HPDE6-E6E7 (cell line): ENCODE results near the gene ZNF507.
"Not testable (repeated sequence)": the region's sequence is repeated elsewhere in the genome, so short reads cannot be mapped to it uniquely, and the experiment has no call there.

ENCODE experiments used
- DNase-seq: peaks from one replicate; pipeline ENCODE4 v3.0.0; 2011; ENCODE audit warnings: missing footprints; ENCODE audit errors: extremely low spot score

ZNF507 gene

DNA sequence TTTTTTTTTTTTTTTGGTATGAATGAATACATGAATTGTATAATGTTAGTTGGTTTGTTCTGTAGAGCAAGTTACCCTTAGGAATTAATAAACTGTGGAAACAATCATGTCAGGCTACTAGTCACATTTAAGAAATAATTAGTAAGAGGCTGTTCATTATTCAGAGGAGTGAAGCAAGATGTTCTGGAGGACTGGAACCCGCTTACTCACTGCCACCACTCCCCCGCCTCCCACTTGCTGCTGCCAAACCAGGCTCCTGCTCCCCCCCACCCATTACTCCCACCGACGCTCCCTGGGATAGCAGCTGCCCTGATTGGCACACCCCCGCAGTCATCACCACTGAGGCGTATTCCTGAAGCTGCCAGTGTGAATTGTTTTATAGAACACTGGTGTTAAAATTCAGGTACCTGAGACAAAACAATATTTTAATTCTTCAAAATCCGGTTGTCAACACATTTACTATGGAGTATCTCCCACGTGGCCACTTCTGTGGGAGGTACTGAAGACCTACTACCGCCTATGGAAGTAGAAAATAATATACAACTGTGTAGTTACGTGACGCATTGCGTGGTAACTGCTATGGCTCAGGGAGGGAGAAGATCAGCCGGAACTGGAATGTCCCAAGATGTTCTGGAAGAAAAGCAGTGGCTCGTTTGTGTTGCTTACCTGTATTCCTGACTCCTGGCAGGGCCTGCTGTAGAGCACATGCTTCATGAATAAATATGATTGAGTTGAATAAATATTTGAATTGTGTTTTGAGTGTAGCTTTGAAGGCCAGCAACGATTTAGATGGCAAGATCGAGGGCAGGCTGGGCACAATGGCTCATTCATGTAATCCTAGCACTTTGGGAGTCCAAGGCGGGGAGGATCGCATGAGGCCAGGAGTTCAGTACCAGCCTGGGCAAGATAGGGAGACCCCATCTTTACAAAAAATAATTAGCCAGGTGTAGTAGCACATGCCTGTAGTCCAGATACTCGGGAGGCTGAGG, 61.9 kb downstream of the ZNF507 start:
- DNase-seq: no peak

DNA sequence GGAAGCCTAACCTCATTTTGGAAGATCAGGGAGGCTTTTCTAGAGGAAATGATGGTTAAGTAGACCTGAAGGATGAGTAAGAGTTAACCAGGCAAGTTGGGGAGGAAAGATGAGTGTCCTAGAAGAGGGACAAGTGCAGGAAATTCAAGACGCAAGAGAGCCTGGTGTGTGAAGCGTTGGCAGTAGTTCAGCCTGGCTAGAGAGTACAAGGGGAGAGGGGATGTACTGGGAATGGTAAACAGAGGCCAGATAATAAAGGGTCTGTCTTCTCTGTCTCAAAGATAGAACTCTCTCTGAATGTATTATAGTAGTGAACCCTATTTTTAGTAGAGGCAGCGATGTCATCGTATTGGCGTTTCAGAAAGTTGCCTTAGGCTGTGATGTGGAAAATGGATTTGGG, 69.8 kb downstream of the ZNF507 start:
- DNase-seq: no peak

DNA sequence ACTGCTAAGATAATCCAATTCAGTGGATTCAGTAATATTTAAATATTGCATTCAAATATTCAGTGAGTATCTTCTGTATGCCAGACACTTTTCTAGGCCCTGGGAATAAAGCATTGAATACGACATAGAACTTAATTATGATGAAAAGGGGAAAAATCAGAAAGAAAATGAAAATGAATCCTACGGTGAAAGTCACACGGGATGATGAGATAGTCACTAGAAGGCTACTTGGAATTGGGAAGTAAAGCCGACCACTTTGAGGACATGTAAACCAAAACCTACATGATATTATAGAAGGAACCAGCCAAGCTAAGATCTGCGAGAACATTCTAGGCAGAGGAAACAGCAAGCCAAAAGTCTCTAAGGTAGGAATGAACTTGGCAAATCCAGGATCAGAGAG, 70.3 kb downstream of the ZNF507 start:
- DNase-seq: no peak

GRCh38 chr19:32416749-32417456, 71.5 kb downstream of the ZNF507 start:
- no peak for DNase-seq

GRCh38 chr19:32418155-32418554, 72.7 kb downstream of the ZNF507 start:
- no peak for DNase-seq

GRCh38 chr19:32421589-32422361, 76.4 kb downstream of the ZNF507 start:
- no peak for DNase-seq

GRCh38 chr19:32422435-32422834, 77.0 kb downstream of the ZNF507 start:
- DNase-seq: no peak

- not testable (repeated sequence) for DNase-seq
These were observed 78.5 kb downstream of the ZNF507 start for GRCh38 chr19:32423944-32424343.

DNA sequence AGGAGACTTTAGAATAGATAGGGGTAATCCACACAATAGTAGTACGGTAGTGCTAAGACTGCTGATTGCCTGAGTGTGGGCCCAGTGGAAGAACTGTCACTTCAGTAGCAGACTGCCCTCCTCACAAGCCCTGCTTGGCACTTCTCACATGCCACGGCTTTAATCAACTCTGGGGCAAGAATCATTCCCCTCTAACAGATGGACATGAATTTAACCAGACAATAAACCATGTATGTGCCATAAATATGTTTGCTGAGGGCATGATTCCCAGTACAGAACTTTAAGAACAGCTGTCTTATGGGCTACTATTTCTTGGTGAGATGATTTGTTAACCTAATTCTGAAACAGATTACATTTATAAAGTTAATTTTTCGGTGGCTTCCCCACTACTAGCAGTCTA, 82.1 kb downstream of the ZNF507 start:
- no peak for DNase-seq

- DNase-seq: no peak
These were observed 91.3 kb downstream of the ZNF507 start for GRCh38 chr19:32436692-32437091.

DNA sequence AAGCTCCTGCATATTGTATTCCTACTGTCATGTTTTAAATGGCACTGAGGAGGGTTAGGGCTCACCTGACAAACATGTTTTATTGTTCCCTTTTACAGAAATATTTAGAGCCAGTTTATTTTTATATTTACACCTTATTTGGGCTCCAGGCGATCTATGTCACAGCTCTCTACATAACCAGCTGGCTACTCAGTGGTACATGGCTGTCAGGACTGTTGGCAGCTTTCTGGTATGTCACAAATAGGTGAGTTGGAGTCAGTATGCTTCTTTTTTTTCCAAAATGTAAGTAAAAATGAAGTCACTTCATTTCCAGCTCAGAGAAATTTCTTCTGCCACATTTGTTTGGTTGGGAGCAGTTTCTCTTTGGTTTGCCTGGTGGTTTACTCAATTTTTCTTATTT, 91.7 kb downstream of the ZNF507 start:
- no peak for DNase-seq
